ENCODE measurements around the gene LMBRD2.
"Not testable (repeated sequence)": the region's sequence is repeated elsewhere in the genome, so short reads cannot be mapped to it uniquely, and the experiment has no call there.

LMBRD2 gene

DNA sequence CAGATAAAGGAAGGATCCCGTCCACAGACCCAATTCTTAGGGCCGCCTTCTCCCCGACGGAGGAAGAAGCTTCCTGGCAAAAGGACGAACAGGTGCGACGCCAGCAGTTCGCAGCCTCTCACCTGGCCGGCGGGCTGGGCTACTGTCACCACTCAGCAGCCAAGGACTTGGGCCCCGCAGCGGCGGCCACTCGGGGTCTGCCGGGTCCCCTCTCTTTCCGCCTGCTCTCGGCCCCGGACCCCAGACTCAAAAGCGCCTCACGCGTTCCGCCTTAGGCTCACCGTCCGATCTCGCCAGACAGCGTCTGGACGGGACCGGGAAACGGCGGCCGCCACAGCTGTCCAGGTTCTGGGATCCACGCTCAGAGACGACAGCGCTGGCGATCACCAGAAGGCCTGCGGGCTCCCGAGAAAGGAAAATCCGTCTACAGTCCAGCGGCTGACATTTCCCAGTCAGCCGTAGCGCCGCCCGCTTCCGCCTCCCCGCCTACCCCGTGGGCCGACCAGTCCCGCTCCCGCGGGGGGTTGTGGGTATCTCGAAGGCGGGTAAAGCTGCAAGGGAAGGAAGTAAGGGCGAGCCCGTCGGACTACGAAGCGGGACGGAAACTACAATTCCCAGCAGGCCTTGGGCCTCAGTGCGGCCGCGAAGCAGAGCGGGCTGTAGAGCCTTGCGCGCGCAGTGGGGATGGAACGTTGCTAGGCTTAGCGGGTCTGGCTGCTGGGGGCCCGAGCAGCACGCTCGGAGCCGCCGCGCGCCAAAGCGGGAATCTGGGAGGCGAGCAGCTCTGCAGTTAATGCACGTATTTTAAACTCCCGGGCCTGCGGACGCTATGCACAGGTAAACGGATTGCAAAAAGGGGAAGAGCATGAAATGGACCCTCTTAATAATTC, at the start of gene LMBRD2, which contains the start of gene SKP2:
Gene LMBRD2 (minus strand): TSS at position 454 of the 890 bp plus-strand sequence. CDS start 8,538 bp downstream, outside the sequence.
Gene SKP2 (plus strand): TSS at position 678 of the 890 bp plus-strand sequence. CDS start 152 bp downstream, at position 830.
- peak; percentile 95 for DNase-seq (ENCODE audit: low spot score)

- DNase-seq (ENCODE audit: low spot score), result no peak
Observed at GRCh38 chr5:36200513-36200912, 48.8 kb upstream of the LMBRD2 start.

DNA sequence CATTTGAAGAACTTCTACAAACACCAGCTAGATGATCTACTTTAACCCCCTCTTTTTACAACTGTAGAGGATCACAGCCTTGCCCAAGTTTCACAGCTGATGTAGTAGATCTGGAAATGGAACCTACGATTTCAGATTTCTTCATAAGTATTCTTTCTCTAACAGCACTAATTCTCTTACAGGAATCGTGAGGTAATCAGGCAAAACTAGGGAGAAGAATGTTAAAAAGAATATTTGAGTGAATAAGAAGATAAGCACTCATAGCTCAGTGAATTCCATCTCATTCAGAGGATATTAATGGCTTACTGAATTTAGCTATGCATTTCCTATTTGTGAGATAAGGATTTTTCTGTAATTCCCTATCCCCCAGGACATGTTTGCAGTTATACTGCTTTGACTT, 47.9 kb upstream of the LMBRD2 start:
- no peak for DNase-seq (ENCODE audit: low spot score)

GRCh38 chr5:36198783-36199182, 47.1 kb upstream of the LMBRD2 start:
- DNase-seq (ENCODE audit: low spot score), result not testable (repeated sequence)

- DNase-seq (ENCODE audit: low spot score), result no peak
Observed at GRCh38 chr5:36198281-36198680, 46.6 kb upstream of the LMBRD2 start.

DNA sequence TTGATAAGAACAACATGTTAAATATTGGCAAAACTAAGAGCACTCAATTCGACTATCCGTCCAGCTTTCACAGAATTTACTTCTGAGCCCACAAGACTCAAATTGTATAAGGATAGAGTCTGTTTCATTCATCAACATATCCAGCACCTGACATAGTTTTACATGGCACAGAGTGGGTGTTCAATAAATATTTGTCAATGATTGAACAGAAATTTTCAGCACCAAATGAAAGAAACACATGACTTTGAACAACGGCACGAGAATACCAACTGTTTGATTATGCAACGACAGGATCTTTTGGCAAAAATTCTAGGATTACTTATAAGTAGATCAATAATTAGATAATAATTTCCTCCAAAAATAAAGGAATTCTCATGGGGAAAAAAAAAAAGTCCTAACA, 42.1 kb upstream of the LMBRD2 start:
- no peak for DNase-seq (ENCODE audit: low spot score)

GRCh38 chr5:36184408-36184807, 32.7 kb upstream of the LMBRD2 start:
- not testable (repeated sequence) for DNase-seq (ENCODE audit: low spot score)

DNA sequence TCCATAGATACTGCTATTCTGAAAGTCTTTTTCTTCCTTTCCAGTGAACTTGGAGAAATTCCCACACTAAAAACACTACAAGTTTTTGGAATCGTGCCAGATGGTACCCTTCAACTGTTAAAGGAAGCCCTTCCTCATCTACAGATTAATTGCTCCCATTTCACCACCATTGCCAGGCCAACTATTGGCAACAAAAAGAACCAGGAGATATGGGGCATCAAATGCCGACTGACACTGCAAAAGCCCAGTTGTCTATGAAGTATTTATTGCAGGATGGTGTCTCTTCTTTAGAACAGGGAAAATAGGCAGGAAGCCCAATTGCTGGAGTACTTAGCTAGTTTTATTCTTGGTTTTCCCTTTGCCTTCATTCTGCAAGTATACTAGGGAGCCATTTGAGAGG, 30.1 kb upstream of the LMBRD2 start:
- no peak for DNase-seq (ENCODE audit: low spot score)

- DNase-seq (ENCODE audit: low spot score), result no peak
Observed at GRCh38 chr5:36180556-36181350, 29.1 kb upstream of the LMBRD2 start.

DNA sequence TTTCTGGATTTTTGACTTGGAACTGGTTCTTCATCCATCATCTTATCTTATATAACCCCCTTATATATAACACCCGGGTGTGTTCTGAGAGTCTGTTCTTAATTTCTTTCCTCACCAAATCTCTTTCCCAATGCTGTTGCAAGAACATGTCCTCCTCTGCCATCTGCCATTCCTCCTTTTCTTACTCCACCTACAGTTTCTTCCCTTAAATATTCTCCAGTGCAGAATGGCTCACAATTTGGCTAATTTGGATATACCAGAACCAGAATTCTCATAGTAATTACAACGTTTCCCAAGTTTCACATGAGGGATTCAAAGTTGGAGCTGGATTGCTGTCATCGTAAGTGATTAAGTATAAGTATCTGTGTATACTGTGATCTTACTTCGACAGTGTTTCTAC, 28.3 kb upstream of the LMBRD2 start:
- no peak for DNase-seq (ENCODE audit: low spot score)

- no peak for DNase-seq (ENCODE audit: low spot score)
Observed at GRCh38 chr5:36178524-36178890, 26.8 kb upstream of the LMBRD2 start.

DNA sequence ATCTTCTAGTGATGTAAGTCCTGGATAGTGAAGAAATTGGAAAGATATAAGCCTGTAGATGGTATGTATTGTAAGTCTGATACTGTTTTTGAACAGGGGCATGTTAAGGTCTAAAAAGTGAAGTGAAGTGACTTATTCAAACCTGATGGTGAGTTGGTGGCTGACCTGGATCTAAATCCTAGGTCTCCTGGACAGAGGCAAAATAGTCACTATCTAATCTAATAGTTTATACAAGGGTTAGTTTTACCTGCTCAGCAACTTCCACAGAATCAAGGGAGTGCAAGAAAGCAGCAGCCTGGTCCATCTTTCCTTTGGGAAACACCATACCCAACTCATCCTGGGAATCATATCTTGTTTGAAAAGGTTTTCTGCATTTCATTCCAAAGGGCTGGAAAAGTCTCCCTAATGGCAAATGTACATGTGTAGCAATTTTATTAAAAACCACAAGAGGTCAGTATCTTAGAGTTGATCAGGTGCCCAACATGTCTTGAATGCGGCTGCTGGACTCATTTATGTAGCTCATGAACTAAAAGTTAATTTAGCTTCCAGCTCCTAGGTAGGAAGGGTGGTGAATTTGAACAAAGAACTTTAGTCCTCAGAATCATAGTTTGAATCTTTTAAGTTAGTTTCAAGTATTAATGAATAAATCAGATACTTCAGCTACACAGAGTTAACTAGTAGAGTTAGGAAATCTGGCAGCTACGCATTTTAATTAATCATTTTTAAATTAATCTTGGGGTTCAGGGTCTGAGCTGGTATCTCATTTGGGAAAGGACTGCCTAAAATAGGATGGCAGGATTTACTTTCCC, 26.2 kb upstream of the LMBRD2 start:
- DNase-seq (ENCODE audit: low spot score), result peak; percentile 12

DNA sequence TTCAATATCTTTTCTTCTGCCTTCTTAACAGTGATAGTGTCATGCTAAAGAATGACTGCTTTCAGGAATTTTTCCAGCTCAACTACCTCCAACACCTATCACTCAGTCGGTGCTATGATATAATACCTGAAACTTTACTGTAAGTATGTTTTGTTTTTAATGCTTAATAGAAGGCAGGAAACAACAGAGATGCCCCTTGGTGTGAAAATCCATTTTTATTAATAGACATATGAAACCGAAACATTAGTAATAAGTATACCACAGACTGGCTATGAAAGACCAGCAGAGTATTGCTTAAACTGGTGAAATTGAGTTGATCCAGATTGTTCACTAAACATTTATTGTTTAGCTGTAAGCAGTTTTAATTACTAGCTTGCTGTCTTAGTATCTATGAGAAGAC, 25.5 kb upstream of the LMBRD2 start:
- no peak for DNase-seq (ENCODE audit: low spot score)

DNA sequence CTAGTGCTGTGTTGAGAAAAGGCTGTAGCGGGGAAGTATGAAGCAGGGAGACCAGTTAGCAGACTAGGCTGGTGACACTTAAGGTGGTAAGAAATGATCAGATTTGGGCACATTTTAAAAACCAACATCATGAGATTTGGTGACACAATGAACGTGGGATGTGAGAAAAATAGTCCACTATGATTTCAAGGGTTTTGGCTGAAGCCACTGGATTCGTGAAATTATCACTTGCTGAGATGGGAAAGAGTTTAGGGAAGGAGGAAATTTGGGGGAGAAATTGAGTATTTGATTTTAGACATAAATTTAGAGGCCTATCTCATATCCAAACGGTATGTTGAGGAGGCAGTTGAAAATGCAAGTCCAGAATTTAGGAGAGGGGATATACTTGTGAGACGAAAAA, 23.4 kb upstream of the LMBRD2 start:
- no peak for DNase-seq (ENCODE audit: low spot score)

GRCh38 chr5:36174119-36174518, 22.4 kb upstream of the LMBRD2 start:
- DNase-seq (ENCODE audit: low spot score), result no peak

DNA sequence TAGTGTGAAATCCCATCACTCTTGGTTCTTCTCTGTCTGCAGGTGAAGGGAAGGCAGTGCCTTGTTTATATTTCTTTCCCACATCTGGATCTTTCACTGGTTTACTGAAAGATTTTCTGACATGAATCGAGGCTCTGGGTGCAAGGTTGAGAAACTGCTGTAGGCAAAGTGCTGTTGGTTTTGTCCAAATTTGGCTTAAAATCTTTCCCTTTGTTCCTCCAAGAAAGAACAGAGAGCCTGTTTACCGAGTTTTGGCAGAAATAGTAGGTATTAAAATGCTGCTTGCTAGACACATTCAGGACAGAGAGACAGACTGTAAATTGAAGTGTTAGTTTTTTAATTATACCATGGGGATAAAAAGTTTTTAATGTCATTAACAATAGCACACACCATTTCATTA, 21.7 kb upstream of the LMBRD2 start:
- no peak for DNase-seq (ENCODE audit: low spot score)

- DNase-seq (ENCODE audit: low spot score), result no peak
Observed at GRCh38 chr5:36172599-36172998, 20.9 kb upstream of the LMBRD2 start.

DNA sequence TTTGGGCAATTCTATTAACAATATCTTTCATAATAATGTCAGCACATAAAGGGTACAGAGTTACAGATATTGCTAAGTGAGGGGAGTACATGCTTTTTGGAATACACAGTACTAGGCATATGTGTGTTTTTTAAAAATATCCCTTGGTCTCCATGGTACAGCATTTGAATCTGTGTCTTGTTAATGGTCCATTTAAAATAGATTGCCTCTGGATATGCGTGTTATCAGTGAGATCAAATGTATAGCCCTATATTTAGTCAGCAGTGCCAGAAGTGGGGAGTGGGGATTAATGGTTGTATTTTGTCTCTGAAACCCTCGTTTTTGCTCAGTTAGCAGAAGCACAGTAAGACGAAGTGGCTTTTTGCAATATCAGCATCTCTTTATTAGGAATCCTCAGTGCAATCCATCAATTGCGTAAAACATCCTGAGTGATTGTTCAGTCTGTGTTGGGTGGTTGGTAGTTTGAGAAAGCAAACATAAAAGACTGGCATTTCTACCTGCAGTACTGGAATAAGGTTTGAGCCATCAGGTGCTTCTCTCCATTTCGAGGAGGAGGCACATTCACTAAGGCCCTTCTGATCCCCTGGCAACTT, 19.2 kb upstream of the LMBRD2 start:
- DNase-seq (ENCODE audit: low spot score), result no peak

DNA sequence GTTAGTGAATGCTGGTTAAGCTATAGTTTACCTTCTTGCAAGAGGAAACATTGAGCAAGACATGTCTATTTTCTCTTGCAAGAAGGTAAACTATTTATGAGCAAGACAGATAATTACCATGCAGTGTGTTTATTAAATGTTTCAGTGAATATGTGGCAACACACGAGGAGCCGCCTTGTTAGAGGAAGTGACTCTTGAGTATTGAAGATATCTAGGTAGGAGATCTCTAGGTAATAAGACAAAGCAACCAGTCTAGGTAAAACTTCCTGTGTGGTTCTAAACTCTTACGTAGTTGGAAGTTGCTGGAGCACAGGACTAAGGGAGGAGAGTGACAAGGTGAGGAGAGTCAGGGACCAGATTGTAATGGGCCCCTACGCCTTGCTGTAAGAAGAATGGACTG, 17.1 kb upstream of the LMBRD2 start:
- DNase-seq (ENCODE audit: low spot score), result no peak

DNA sequence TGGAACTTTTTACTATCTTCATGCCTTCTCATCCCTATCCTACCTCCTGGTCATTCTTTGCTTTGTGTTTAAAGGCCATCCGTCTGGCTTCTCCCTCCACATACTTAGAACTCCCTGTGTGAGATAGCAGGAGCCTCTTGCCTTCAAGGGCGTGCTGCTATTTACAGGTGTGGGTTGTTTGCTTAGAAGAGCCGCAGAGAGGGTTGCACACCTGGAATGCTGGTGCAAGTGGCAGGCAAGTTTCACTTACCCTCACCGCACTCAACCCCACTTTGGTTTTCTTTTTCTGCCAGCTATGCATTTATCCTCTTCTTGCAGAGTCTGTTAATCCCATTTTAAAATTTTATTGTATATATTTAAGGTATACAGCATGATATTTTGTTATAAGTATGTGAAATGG, 12.8 kb upstream of the LMBRD2 start:
- DNase-seq (ENCODE audit: low spot score), result no peak

DNA sequence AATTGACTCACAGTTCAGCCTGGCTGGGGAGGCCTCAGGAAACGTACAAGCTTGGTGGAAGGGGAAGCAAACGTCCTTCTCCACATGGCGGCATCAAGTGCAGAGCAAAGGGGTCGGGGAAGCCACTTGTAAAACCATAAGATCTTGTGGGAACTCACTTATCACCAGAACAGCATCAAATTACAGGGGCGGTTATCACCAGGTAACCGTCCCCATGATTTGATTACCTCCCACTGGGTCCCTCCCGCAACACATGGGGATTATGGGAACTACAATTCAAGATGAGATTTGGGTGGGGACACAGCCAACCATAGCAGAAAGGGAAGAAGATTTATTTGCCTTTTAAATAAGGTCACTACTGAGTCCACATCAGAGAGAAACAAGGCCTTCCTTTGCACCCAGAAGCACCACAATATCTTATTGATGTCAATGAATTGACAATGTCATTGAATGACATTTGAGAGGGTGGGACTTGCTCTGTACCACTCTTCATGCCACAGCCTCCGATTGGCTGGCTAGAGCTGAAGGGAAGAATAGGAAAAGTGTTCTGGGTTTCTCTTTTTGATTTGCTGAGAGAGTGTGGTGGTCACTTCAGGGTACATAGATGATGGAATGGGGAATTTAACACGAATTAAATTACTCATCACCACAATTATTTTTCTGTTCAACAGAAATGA, 11.3 kb upstream of the LMBRD2 start:
- DNase-seq (ENCODE audit: low spot score), result no peak
